IMR-90 (cell line): ENCODE data around the gene NSUN5. TPM values are rescaled to one million over a fixed set of nuclear protein-coding genes. Genes with fewer than 3 reads are reported as not detected.
"Not testable (repeated sequence)": the region's sequence is repeated elsewhere in the genome, so short reads cannot be mapped to it uniquely, and the experiment has no call there.

Experiments used
- ATAC-seq: fragments of 200-7000 bp; cut with Tn5 transposase; 2 replicates; pipeline ENCODE4 v1.9.1; 2020; ENCODE audit warnings: low read depth, mild to moderate bottlenecking, moderate library complexity
- BruUV-seq: library from RNA; stranded (reverse); fragments of 400-500 nt; replicated peaks from 2 replicates; lab custom pipeline; 2021; lab: Mats Ljungman, UMichigan
- CTCF ChIA-PET: fragments of 300-600 bp; formaldehyde crosslinking; extraction: SDS; loops from one replicate; lab custom pipeline; 2021; ENCODE audit warnings: antibody characterized with exemption; lab: Yijun Ruan, JAX
- POLR2A ChIA-PET: fragments of 300-600 bp; sonication (Branson Sonifier 250); formaldehyde crosslinking; loops from one replicate; lab custom pipeline; 2022; ENCODE audit warnings: antibody characterized with exemption; ENCODE audit not compliant: unreplicated experiment; lab: Charles Lee
- DNase-seq: peaks from one replicate; pipeline ENCODE4 v3.0.0; 2013
- H2AFZ ChIP-seq: replicated peaks from 2 replicates; pipeline ENCODE3; 2013; ENCODE audit warnings: low read length, mild to moderate bottlenecking; ENCODE audit not compliant: poor library complexity
- H2AK5ac ChIP-seq: 2 replicates; pipeline ENCODE4 v1.6.1; 2013; ENCODE audit warnings: low read depth, low read length, inconsistent platforms
- H2AK9ac ChIP-seq: replicated peaks from 2 replicates; pipeline ENCODE3; 2013; ENCODE audit warnings: mild to moderate bottlenecking, low read depth, low read length, moderate library complexity; ENCODE audit not compliant: poor library complexity
- H2BK120ac ChIP-seq: 2 replicates; pipeline ENCODE4 v1.6.1; 2013; ENCODE audit warnings: low read depth, low read length, inconsistent platforms
- H2BK15ac ChIP-seq: 3 replicates; pipeline ENCODE4 v1.6.1; 2013; ENCODE audit warnings: low read depth, low read length, inconsistent platforms
- H2BK20ac ChIP-seq: 2 replicates; pipeline ENCODE4 v1.6.1; 2013; ENCODE audit warnings: low read depth, mild to moderate bottlenecking, inconsistent platforms, low read length, moderate library complexity
- H2BK5ac ChIP-seq: 2 replicates; pipeline ENCODE4 v1.6.1; 2013; ENCODE audit warnings: mild to moderate bottlenecking, low read depth, low read length, inconsistent platforms; ENCODE audit not compliant: poor library complexity, severe bottlenecking
- H3K14ac ChIP-seq: replicated peaks from 2 replicates; pipeline ENCODE4 v1.6.1; 2013; ENCODE audit warnings: low read depth, low read length, inconsistent platforms
- H3K18ac ChIP-seq: 2 replicates; pipeline ENCODE4 v1.6.1; 2013; ENCODE audit warnings: low read depth, low read length, control low read depth
- H3K23ac ChIP-seq: 2 replicates; pipeline ENCODE4 v1.6.1; 2013; ENCODE audit warnings: low read depth, low read length, inconsistent platforms
- H3K27ac ChIP-seq: 2 replicates; pipeline ENCODE4 v1.5.1; 2013; ENCODE audit warnings: mild to moderate bottlenecking, control low read depth, low read length; ENCODE audit not compliant: insufficient read depth
- H3K27me3 ChIP-seq: 2 replicates; pipeline ENCODE4 v1.6.1; 2013; ENCODE audit warnings: low read length; ENCODE audit not compliant: control insufficient read depth, insufficient read depth
- H3K36me3 ChIP-seq: 2 replicates; pipeline ENCODE4 v1.6.1; 2013; ENCODE audit warnings: low read length, mixed read lengths; ENCODE audit not compliant: control insufficient read depth, insufficient read depth
- H3K4ac ChIP-seq: 2 replicates; pipeline ENCODE4 v1.6.1; 2013; ENCODE audit warnings: low read depth, low read length, inconsistent platforms
- H3K4me1 ChIP-seq: 2 replicates; pipeline ENCODE4 v1.6.1; 2013; ENCODE audit warnings: low read length, mixed read lengths; ENCODE audit not compliant: control insufficient read depth, insufficient read depth
- H3K4me2 ChIP-seq: 2 replicates; pipeline ENCODE4 v1.6.1; 2013; ENCODE audit warnings: low read depth, mild to moderate bottlenecking, control low read depth, low read length, moderate library complexity
- H3K4me3 ChIP-seq: 2 replicates; pipeline ENCODE4 v1.5.1; 2013; ENCODE audit warnings: low read depth, mild to moderate bottlenecking, control low read depth, low read length, moderate library complexity; ENCODE audit not compliant: insufficient read depth
- H3K56ac ChIP-seq: 2 replicates; pipeline ENCODE4 v1.6.1; 2013; ENCODE audit warnings: low read length, inconsistent platforms; ENCODE audit not compliant: insufficient read depth; ENCODE audit errors: extremely low read depth
- H3K79me1 ChIP-seq, 2 experiments: 2 replicates each; pipeline ENCODE4 v1.6.1; 2013; ENCODE audit warnings: low read length in 2 of 2, inconsistent platforms in 1 of 2, low read depth in 1 of 2
- H3K9ac ChIP-seq: 2 replicates; pipeline ENCODE4 v1.6.1; 2013; ENCODE audit warnings: low read depth, low read length, control low read depth
- H3K9me1 ChIP-seq: 2 replicates; pipeline ENCODE4 v1.6.1; 2013; ENCODE audit warnings: low read length, inconsistent platforms; ENCODE audit not compliant: insufficient read depth
- H3K9me3 ChIP-seq: 2 replicates; pipeline ENCODE4 v1.6.1; 2013; ENCODE audit warnings: low read length; ENCODE audit not compliant: control insufficient read depth, insufficient read depth
- H4K20me1 ChIP-seq: 2 replicates; pipeline ENCODE4 v1.6.1; 2013; ENCODE audit warnings: low read length, inconsistent platforms; ENCODE audit not compliant: insufficient read depth
- H4K5ac ChIP-seq: 2 replicates; pipeline ENCODE4 v1.6.1; 2013; ENCODE audit warnings: mild to moderate bottlenecking, low read depth, low read length, control low read depth
- H4K8ac ChIP-seq, 2 experiments: 2 replicates each; pipeline ENCODE4 v1.6.1; 2013; ENCODE audit warnings: low read depth in 2 of 2, low read length in 2 of 2, control low read depth in 1 of 2, inconsistent platforms in 1 of 2
- H4K91ac ChIP-seq: 2 replicates; pipeline ENCODE4 v1.6.1; 2013; ENCODE audit warnings: low read depth, low read length, inconsistent platforms; ENCODE audit not compliant: insufficient read depth
- WGBS, 2 experiments: methylation state at CpG; one replicate each; pipeline versions ENCODE4 v1.1.5 to v1.1.7; 2013; ENCODE audit warnings: missing lambda C conversion rate in 2 of 2; ENCODE audit not compliant: insufficient read length in 1 of 2; ENCODE audit errors: extremely low coverage in 2 of 2; 5-methylcytosine and 5-hydroxymethylcytosine counted together
- dilution Hi-C: fragments of 300-500 bp; cut with HindIII; formaldehyde crosslinking; loops from one replicate; pipeline ENCODE4 v1.14.3; 2018; ENCODE audit warnings: low sequenced_read_pairs; ENCODE audit not compliant: unreplicated experiment
- in situ Hi-C: fragments of 300-500 bp; cut with MboI; formaldehyde crosslinking; loops from 3 replicates; pipeline ENCODE4 v1.14.3; 2019; ENCODE audit warnings: low sequenced_read_pairs, inconsistent platforms, mixed read lengths
- intact Hi-C: fragments of 100-400 bp; cut with micrococcal nuclease; formaldehyde crosslinking; loops from 2 replicates; pipeline ENCODE4 v1.10.0; 2022
- polyA plus RNA-seq, 3 experiments: library from polyadenylated mRNA; depleted of rRNA; stranded (reverse); fragments of >200 nt; gene quantifications; 2 replicates each; pipeline ENCODE4 v1.2.3, GENCODE V29; 2012; ENCODE audit warnings: low replicate concordance in 1 of 3
- total RNA-seq: library from RNA; depleted of rRNA; stranded (reverse); fragments of >200 nt; gene quantifications from 2 replicates; pipeline ENCODE4 v1.2.3, GENCODE V29; 2012

Gene NSUN5
- total and polyA plus RNA-seq, 2 of the 4 experiments (the other 2 are of a cell fraction) = 10.0 to 17.7 TPM

GRCh38 chr7:73325424-73325823, 16.8 kb upstream of the NSUN5 start:
- H4K8ac ChIP-seq, H2BK20ac ChIP-seq, H2BK120ac ChIP-seq, H2BK5ac ChIP-seq, H4K91ac ChIP-seq, H3K79me1 ChIP-seq, H3K23ac ChIP-seq, H2BK15ac ChIP-seq, intact Hi-C loops, H3K4me2 ChIP-seq, H4K5ac ChIP-seq, H3K4me1 ChIP-seq, H3K4ac ChIP-seq, H3K27me3 ChIP-seq, H3K56ac ChIP-seq, BruUV-seq, H3K18ac ChIP-seq, H2AFZ ChIP-seq, H3K27ac ChIP-seq, ATAC-seq, POLR2A ChIA-PET, H3K9me1 ChIP-seq, dilution Hi-C loops, H3K36me3 ChIP-seq, H2AK5ac ChIP-seq, H4K20me1 ChIP-seq, H3K14ac ChIP-seq, H3K9me3 ChIP-seq, H2AK9ac ChIP-seq, H3K4me3 ChIP-seq, DNase-seq, in situ Hi-C loops, H3K9ac ChIP-seq: not testable (repeated sequence)
- CTCF ChIA-PET = interaction anchor here (1.0 kb wide), 1 partner anchor 128 kb away, joined by 3 read pairs; no protein-coding TSS in a partner anchor
- 75% methylated on average over 3 of the region's 6 CpGs; no CpG with 5 or more reads in 1 of the 2 experiments for WGBS, 2 experiments
